ENCODE measurements around the gene FABP6.

The FABP6 gene

DNA sequence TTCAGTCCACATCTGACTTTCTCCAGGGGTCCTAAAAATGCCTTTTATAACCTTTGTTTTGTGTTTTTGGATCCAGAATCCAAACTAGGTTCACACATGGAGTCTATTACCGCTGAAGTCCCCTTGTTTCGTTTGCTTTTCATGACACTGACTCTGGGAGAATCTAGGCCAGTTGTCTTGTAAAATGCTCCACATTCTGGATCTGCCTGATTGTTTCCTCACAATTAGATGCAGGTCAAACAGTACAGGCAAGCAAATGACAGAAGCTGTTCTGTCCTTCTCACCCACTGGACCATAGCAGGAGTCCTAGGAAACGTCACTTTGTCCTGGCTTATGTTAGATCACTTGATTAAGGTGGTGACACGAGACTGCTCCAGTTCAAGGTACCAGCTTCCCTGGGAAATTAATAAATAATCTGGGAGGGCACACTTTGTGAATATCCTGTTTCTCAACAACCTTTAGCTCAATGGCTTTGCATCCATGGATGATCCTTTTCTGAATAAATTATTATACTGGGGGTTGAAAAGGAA lies 34.1 kb downstream of the FABP6 start:
- no peak for DNase-seq

DNA sequence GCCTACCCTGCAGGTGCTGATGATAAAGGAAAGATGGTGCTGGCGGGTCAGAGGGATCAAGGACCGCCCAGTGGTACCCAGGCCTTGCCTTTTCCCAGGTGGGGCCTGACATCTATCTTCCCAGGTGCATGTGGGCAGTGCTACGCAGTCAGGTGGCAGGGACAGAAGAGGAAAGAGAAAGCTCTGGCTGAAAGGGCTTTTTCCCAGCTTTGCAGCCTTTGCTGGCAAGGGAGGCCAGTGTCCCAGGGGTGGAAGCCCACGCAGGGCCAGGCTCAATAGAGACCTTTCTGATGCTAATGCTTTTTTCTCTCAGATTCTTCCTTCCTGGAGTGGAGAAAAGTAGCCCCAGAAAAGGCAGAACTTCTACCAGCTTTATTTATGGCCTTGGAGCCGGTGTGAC lies 36.7 kb downstream of the FABP6 start:
- DNase-seq: no peak

DNA sequence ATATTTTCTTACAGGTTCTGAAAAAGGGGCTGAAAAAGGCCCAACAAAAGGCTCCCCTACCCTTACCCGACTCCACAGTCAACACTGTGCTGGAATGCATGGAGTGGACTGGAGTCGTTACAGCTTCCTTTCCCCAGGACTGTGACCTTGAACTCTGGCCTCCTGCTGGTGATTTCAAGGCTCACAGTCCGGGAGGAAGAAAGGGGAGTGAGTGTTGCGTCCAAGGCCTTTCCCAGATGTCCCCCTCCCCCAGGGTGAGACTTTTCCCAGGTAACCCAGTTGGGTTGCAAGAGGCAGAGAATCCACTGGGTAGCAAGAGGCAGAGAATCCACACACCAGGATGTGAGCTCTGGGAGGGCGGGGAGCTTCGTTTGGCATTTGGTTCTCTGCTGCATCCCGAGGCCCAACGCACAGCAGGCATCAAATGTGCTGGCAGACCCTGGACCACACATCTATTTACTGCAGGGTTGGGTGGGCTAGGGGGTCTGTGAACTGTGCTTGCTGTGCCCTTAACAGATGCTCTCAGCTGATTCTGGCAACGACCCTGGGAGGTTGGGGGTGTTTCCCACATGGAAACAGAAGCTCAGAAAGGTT lies 37.5 kb downstream of the FABP6 start:
- DNase-seq: no peak

DNA sequence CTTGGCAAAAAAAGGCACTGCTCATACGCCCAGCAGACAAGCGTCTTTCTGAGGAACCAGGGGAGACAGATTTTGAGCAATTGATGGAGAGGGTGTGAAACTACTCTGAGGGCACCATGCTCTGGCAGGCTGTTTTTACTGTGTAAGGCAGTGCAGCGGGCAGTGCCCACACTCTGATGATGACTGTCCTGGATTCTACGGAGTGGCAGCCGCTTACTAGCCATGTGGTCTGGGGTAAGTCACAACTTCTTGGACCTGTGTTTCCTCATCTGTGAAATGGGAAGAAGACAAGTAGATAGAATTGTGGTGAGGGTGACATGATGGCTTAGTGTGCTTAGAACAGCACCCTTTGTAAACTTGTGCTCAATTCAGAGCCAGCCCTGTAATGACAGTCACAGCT lies 38.8 kb downstream of the FABP6 start:
- no peak for DNase-seq

DNA sequence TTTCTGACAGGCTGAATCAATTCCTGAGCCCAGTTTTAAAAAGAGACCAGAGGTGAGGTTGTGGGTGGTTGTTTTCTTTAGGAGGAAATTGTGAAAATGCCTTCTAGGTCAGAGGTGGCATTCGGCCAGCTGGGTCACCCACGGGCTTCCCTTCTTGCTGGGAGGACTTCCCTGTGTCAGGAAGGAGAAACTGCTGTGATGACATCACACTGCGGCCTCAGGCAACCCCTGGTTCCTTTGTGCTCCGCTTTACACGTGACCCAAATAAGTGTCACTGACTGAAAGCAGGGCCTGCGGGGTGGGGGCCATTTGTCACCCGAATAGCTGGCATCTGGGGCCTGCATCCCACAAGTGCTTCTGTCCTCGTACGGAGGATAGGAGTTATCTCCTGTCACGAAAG lies 39.7 kb downstream of the FABP6 start:
- no peak for DNase-seq

DNA sequence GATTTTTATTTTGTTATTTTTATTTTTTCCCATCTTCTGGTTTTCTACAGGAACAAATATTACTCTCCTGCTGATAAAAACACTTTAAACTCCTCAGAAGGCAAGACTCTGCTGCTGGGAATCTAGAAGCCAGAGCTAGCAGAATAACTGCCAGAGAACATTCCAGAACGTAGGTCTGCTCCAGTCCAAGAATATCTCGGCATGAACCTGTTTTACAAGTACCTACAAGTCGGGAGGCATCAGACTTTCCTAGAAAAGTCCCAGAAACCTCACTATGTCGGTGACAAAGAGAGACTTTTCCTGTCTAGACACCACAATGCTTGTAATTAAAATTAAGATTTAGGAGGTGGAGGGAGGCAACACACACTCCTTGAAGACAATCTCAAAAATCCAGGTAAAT lies 41.4 kb downstream of the FABP6 start:
- no peak for DNase-seq

DNA sequence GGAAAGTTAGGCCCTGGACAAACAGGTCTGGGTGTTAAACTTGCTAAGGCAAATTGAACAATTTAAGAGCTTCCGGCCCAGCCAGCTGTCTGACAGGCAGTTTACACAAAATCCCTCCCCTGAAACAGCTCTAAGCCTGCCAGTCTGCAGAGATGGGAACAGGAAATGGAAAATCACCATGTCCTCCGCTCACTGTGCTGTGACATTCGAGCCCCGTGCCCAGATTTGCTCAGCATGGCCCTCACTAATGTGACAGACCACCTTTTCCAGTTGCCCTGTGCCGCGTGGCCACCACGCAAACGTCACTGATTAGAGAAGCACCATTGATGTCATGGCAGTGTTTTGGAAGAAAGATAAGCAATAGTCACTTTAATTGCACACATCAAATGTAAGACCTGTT lies 42.1 kb downstream of the FABP6 start:
- no peak for DNase-seq

DNA sequence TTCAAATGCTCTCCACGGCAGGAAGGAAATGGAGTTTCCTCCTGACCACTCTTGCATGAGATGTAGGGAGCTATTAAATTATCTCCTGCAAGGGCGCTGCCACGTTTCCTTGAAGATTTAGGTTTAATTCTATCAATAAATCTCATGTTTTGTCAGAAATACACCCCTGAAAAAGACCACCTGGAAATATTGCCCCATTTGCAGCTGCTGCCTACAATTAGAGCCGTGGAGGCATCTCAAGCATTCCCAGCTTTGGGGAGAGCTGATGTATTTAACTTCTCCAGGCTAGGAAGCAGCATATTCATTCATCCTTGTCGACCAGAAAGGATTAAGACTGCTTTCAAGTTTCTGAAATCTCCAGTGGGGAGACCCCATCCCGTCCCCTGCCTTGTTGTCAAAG lies 42.5 kb downstream of the FABP6 start:
- no peak for DNase-seq

DNA sequence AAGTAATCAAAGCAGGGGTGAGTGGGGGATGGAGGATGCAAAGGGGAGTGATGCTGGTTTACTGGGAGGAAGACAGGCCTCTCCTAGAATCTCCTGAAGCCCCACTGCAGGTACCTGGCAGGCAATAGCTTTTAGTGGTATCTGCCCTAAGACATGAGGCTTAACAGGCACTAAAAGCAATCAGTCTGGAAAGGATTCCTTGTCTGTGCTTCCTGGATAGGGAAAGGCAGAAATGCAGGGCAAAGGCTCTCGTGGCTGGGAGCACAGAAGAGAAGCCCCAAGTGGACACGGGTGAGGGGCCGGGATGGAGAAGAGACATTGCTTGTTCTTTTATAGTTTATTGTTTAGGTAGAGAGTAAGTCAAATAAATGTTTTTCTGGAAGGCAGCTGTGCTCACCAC lies 43.0 kb downstream of the FABP6 start:
- no peak for DNase-seq

DNA sequence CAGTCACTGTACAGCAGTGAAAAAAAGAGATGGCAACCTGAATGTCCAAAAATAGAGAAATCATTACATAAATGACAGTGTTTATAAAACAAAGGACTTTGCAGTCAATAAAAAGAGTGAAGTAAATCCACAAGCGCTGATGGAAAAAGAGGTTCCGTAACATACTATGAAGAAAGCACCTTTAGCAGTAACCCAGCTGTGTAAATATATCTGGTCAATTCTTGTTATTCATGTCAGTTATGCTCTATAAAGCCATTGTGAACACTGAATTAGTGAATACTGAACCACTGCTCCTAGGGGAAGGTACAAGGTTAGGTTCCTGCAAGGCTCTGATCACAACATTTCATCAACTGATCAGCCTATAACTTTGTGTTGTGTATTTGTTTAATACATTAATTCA lies 43.6 kb downstream of the FABP6 start:
- no peak for DNase-seq

DNA sequence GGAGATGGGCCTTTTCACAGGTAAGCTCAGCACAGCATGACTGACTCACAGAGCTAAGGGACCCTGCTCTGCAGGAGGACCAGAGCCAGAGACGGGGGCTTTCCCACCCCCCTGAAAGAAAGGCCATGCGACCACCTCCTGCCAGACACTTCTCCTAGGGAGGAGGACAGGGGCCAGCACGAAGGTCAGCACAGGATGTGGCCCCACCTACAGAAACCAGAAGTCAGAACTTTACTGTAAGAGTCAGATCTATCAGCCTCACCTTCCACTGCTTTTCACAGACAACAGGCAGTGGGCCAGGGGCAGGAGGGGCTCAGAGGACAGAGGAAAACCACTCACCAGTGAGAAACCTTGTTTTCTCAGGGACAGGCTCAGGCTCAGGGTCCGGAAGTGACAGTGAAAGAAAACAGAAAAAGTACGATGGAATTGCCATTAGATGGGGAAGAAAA lies 45.2 kb downstream of the FABP6 start:
- DNase-seq: no peak

DNA sequence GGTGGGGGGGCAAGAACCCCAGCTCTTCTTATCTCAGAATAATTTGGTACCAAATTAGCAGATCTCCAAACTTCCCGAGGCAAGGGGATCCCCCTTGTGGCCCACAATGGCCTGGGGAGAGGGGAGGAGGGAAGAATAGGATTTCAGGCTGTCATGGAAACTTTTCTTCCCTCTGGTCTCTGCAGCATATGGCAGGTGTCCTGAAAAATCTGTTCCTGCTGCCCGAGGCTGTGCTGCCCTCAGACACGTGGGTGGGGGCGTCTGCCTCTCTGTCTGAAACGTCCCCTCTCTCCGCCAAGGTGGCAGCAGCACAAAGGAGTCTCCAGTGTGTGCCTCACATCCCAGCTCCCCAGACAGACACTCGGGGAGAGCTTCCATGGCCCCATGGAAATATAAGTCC lies 49.0 kb downstream of the FABP6 start:
- no peak for DNase-seq

DNA sequence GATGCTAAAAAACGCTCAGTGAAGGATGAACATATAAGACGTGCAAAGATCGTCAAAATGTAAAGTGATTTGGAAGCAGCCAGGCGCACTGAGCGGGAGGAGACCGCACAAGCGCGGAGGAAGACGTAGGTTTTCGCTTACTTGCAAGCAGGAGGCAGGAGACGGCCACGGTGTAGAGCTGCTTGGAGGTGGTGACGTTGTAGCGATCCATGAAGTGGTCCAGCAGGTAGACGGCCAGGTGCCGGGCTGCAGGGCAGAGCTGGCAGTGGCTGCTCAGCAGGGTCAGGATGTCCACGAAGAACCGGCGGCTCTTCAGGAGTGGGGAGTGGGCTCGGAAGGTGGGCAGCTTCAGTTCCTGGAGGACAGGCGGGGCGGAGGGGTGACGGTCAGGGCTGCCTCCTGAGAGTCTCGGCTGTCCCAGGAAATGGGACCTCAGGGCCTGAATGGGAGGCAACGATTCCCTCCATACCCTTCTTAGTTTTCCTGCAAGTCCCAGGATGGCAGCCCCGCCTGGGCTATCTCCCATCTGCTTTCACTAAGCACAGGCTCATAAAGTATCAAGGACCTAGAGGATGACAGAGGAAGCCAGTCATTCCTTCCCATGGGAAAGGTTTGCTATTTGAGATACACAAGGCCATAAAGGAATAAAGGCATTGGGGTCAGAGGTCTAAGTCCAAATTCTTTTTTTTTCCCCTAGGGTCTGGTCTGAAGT lies 51.2 kb downstream of the FABP6 start:
- no peak for DNase-seq

DNA sequence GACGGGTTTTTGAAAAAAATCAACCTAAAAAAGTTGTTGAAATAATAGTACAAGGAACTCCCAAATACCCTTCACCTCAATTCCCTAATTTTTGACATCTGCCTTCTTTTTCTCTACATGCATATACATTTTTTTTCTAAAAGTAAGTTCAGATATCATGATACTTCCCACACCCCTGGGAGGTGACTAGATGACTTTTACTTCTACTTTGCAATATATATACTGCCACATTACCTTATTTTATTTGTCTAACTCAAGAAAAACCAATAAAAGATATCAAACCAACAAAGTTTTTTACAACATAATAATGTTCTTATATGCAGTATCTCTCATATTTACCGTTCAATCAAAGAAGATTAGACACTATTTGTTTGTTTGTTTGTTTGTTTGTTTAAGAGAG lies 52.0 kb downstream of the FABP6 start:
- no peak for DNase-seq

DNA sequence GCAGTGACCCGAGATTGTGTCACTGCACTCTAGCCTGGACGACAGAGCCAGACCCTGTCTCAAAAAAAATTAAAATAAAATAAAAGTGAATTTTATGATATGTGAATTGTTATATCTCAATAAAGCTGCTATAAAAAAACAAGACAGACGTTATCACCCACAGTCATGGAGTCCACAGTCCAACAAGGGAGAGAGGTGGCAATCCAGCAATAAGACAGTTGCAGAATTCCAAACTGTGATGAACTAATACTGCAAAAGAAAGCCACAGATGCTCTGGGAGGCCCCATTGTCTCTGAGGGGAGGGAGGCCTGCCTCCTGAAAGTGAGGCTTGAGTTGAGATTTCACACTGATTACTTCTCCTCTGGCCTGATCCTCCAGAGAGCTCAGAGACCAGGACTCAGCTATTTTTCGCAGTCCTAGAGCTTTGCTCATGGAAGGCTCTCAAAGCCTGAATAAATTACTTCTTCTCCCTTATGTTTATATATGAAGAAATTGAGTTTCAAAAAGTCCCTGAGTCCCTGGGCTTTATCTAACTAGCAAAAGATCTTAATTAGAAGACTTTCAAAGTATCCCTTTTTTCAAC lies 55.1 kb downstream of the FABP6 start:
- no peak for DNase-seq

DNA sequence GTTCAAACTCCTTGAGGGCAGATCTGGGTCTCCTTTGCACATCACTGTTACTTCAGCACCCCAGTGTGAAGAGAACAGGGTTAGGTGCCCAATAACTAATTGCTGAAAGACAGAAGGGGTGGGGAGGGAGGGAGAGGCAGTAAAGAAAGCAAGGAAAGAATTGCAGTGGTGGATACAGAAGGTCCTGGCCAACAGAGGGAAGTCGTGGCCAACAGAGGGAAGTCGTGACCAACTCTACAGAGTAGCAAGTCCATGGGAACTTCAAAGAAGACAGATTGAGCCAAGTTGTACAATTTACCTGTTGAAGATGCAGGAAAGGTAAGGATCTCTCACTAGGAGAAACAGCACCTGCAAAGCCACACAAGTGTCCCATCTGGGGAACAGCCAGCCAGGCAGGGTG lies 56.0 kb downstream of the FABP6 start:
- DNase-seq: no peak

DNA sequence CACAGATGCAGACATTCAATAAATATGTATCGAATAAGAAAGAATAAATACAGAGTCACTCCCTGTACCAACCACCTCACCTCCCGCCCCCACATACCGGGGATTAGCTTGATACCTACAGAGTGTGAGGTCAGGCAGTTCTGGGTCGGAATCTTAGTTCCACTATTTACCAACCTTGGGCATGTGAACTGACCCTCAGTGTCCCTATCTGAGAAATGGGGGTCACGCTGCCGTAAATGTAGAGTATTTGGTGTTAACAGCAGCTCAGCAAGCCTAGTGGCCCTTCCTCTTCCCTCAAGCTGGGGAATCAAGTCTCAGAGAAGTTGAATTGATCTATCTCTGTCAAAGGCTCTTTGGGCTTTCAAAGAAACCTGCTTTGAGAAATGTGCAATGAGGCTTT lies 57.6 kb downstream of the FABP6 start:
- DNase-seq: no peak

DNA sequence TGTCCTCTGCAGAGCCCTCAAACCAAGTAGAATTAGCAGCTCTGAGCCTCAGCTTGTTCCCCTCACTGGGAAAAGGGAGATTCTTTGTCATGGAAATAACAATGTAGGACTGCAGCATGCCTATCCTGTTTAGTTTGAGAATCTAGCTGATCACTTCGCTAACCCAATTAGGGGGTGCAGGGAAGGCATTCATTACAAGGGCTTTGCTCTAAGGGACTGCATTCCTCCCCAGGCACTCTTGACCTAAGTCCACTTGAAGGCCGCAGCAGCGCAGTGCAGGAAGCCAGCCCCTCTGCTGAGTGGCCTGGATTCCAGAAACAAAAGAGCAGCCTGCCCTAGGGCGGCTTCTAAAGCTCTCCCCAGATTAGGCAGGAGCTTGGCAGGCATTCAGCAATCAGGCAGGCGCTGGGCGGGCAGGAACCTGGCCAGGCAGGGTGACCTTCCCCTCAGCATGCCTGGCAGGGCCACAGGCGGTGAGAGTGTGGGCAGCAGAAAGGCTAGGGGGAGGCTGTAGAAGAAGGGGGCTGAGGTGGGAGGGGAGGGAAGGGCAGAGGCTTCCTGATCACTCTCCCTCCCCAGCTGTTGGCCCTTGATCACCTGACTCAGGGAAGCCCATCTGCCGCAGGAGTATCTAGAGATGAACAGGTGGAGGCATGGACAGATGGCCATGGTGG lies 58.2 kb downstream of the FABP6 start:
- DNase-seq: no peak
